ENCODE measurements around the gene C3orf18. TPM values are rescaled to one million over a fixed set of nuclear protein-coding genes. Genes with fewer than 3 reads are reported as not detected.

C3orf18 gene
- total RNA-seq, 1 experiment from 2014 or later, result 7.1 TPM

- Mint-ChIP-seq H3K36me3 (ENCODE audit: insufficient read depth in 1 of 3, low read depth in 3 of 3) (peaks cover 0 to 4% (median 1%) of the 10 kb centered on the region in 3 experiments; a peak in 3 of 7 replicates), H3K27me3 (ENCODE audit: low read depth) (no peaks in the 10 kb centered on the region), H3K9me3 (no peaks in the 10 kb centered on the region), H3K27ac (no peak overlapping the region), H3K4me1 (peaks cover 0 to 6% of the 10 kb centered on the region in 2 experiments; a peak in 3 of 4 replicates), H3K4me3 (no peak overlapping the region)
- no peak overlapping the region for H3K9ac ChIP-seq (ENCODE audit: extremely low read depth, insufficient read length, low read length)
- H3K4me1 ChIP-seq (ENCODE audit: insufficient read depth, low read length), result no peaks in the 10 kb centered on the region
- no peak for DNase-seq
- H3K23me2 ChIP-seq (ENCODE audit: insufficient read length, low read depth, low read length, poor library complexity, severe bottlenecking), result no peaks in the 10 kb centered on the region
- H4K8ac ChIP-seq (replicated peaks; ENCODE audit: insufficient read length, low read depth, low read length), result no peak overlapping the region
- no peaks in the 10 kb centered on the region for H3K27me3 ChIP-seq (ENCODE audit: insufficient read depth, low read length)
- H3K4me2 ChIP-seq (ENCODE audit: insufficient read depth, insufficient read length, low read length), result no peak overlapping the region
- no peak overlapping the region for H2BK15ac ChIP-seq (ENCODE audit: low read depth, low read length)
- no peak overlapping the region for H2BK12ac ChIP-seq (ENCODE audit: insufficient read length, low read depth, low read length)
- H3K9me3 ChIP-seq (ENCODE audit: control insufficient read depth, low read depth, low read length), result no peaks in the 10 kb centered on the region
- no peak overlapping the region for H4K91ac ChIP-seq (ENCODE audit: insufficient read length, low read depth, low read length)
- H3K79me1 ChIP-seq (ENCODE audit: insufficient read depth, low read depth, low read length, poor library complexity, severe bottlenecking), result no peaks in the 10 kb centered on the region
- H2BK20ac ChIP-seq (ENCODE audit: low read depth, low read length, poor library complexity, severe bottlenecking), result no peak overlapping the region
- no peak overlapping the region for H2BK120ac ChIP-seq (ENCODE audit: low read depth, low read length, poor library complexity, severe bottlenecking)
- no peak overlapping the region for H3K18ac ChIP-seq (ENCODE audit: insufficient read length, low read depth, low read length)
- H2AK5ac ChIP-seq (ENCODE audit: insufficient read length, low read length), result no peak overlapping the region
- H2AFZ ChIP-seq (ENCODE audit: low read length), result no peak overlapping the region
- H3K4ac ChIP-seq (ENCODE audit: low read depth, low read length), result no peak overlapping the region
- H3T11ph ChIP-seq (ENCODE audit: low read length), result no peak overlapping the region
- H3K23ac ChIP-seq (ENCODE audit: insufficient read length, low read depth, low read length), result no peak overlapping the region
- no peaks in the 10 kb centered on the region for H4K20me1 ChIP-seq (ENCODE audit: control insufficient read depth, insufficient read depth, insufficient read length)
- no peak overlapping the region for H3K27ac ChIP-seq (ENCODE audit: insufficient read length, low read depth, low read length)
- WGBS (ENCODE audit: extremely low coverage, insufficient read length, low lambda C conversion rate), result no CpG with 5 or more reads among the region's 1 CpG
- no peaks in the 10 kb centered on the region for H3K79me2 ChIP-seq (ENCODE audit: insufficient read depth, low read length)
- H2BK5ac ChIP-seq (ENCODE audit: insufficient read length, low read length), result no peak overlapping the region
- TF ChIP-seq CTCF (conservative IDR thresholded peaks at IDR 0.05), result no peak
- H3K56ac ChIP-seq (ENCODE audit: insufficient read length, low read depth, low read length), result no peak overlapping the region
- H4K5ac ChIP-seq (ENCODE audit: insufficient read length, low read depth, low read length), result no peak overlapping the region
- H3K14ac ChIP-seq (ENCODE audit: insufficient read depth, low read length), result no peak overlapping the region
Measured at GRCh38 chr3:50574444-50574831, 6.9 kb upstream of the C3orf18 start.

All from H9 (cell line).